Measurements from ENCODE around the gene XG.

DNA sequence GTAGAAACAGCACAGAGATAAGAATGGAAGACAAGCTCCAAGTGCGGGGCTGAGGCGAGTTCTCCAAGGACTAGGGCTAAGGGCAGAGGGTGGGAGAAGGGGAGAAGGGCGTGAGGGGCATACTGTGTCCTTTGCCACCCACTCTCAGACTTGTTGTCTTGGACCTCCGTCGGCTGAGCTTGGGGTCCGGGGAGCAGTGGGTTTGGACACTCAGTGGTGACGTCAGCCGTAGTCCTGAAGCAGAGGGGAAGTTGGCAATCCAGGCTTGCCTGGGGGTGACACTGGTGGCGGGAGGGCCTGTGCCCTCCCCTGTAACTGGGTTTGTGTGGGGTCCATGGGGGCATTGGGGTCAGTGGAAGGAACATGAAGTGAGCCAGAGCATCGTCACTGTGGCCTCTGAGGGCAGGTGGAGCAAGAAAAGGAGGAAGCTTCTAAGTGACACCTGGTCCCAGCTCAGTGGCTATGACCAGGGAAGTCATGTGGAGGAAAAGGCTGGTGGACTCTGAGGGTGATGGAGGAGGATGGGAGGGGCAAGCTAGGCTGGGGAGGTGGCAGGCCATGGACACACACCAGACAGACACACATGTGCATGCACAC lies 43.1 kb upstream of the XG start:
- TF ChIP-seq, protein P1, sequence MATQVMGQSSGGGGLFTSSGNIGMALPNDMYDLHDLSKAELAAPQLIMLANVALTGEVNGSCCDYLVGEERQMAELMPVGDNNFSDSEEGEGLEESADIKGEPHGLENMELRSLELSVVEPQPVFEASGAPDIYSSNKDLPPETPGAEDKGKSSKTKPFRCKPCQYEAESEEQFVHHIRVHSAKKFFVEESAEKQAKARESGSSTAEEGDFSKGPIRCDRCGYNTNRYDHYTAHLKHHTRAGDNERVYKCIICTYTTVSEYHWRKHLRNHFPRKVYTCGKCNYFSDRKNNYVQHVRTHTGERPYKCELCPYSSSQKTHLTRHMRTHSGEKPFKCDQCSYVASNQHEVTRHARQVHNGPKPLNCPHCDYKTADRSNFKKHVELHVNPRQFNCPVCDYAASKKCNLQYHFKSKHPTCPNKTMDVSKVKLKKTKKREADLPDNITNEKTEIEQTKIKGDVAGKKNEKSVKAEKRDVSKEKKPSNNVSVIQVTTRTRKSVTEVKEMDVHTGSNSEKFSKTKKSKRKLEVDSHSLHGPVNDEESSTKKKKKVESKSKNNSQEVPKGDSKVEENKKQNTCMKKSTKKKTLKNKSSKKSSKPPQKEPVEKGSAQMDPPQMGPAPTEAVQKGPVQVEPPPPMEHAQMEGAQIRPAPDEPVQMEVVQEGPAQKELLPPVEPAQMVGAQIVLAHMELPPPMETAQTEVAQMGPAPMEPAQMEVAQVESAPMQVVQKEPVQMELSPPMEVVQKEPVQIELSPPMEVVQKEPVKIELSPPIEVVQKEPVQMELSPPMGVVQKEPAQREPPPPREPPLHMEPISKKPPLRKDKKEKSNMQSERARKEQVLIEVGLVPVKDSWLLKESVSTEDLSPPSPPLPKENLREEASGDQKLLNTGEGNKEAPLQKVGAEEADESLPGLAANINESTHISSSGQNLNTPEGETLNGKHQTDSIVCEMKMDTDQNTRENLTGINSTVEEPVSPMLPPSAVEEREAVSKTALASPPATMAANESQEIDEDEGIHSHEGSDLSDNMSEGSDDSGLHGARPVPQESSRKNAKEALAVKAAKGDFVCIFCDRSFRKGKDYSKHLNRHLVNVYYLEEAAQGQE (IDR thresholded peaks at IDR 0.05; ENCODE audit: insufficient read depth in 1 of 2, low read depth in 2 of 2, low read length in 2 of 2), result no peak
- TF ChIP-seq SIN3A (IDR thresholded peaks at IDR 0.05; ENCODE audit: borderline replicate concordance, insufficient read depth, low read length) (no peak), TAF1 (IDR thresholded peaks at IDR 0.05; ENCODE audit: borderline replicate concordance, insufficient read depth, low read length) (no peak), POLR2AphosphoS5 (IDR thresholded peaks at IDR 0.05; ENCODE audit: low read depth, low read length) (no peak), FOXP2 (optimal IDR thresholded peaks at IDR 0.05; ENCODE audit: borderline replicate concordance, extremely low read depth, extremely low read length, insufficient read depth) (no peak)
